NCI-H2029 treated with DMSO at 0.1 percent for 48 hours (cell line): Measurements from ENCODE around the gene FGD3.

ENCODE experiments used
- DNase-seq: peaks from one replicate; lab custom pipeline; 2025; lab: John Stamatoyannopoulos, UW

Gene FGD3

DNA sequence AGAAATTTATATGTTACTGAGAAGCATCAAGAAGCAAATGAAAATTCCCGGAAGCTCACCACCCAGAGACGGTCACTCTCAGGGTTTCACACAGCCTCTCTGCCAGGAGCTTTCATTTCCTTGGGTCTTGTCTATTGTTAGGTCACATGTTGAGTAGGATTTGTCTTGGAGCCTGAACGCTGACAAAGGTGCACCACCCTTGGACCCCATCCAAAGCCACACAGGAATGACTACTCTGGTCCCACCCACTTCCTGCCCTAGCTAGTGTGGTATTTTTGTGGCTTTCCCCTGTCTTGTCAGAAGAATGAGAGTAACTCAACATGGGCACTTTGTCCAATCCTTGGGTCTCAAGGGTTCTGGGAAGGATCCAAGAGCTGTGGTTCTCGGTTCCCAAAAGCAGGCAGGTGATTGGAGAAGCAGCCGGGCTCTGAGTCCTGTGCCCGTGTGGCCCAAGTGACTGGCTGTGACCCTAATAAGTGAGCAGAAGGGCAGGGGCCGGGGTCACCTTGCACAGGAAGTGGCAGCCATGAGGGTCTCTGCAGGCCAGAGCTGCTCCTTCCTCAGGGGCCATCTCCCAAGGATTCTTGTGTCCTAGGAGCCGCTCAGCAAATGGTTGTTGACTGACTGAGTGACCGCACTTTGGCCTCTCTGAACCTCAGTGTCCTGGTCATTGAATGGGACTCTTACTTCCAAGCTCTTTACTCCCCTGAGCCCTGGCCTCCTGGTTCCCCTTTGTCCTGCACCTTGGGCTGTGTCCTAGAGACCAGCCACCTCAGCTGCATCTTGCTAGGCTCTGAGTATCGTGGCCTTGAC lies 6.9 kb downstream of the FGD3 start:
- DNase-seq = peak; percentile 85

- no peak for DNase-seq
Measured at GRCh38 chr9:92954886-92955285, 7.6 kb downstream of the FGD3 start.

GRCh38 chr9:92960561-92961290 lies 13.4 kb downstream of the FGD3 start:
- DNase-seq = no peak

DNA sequence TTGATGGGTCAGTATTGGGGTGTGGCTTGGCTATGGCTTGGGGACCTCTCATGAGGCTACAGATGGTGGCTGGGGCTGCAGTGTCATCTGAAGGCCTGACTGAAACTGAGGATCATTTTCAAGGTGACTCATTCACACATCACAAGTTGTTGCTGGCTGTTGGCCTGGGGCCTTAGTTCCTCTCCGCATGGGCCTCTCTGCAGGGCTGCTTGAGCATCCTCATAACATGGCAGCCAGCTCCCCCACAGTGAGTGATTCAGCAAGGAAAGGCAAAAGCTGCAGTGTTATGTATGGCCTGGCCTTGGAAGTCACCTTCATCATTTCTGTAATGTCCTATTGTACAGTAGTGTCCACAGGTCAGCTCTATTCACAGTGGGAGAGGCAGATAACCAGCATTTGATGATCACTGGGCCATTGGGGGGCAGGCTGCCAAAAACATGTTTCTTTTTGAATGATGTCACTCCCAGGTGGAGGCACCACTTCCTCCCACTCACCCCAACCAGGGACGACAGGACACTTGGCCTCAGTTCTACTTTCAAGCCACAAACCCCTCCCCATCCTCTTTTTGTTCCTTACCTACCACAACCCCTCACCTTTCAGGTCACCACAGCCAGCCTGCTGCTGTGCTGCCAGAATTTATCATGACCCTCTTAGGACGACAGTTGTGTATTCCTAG lies 14.4 kb downstream of the FGD3 start:
- no peak for DNase-seq

- DNase-seq = no peak
Measured at GRCh38 chr9:92962303-92962649, 15.0 kb downstream of the FGD3 start.

DNA sequence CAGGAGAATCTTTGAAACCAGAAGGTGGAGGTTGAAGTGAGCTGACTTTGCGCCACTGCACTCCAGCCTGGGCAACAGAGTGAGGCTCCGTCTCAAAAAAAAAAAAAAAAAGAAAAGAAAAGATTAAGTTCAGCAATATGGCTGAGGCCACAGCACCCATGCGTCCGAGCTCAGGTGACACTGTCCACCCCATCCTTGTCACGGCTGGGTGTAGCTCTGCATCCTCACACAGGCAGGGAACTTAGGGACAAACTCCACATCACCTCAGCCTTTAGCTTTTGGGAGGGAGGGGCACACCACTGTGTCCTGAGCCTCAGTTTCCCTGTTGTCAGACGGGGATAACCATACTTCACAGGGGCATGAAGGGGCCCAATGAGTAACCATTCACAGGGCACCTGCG lies 15.5 kb downstream of the FGD3 start:
- DNase-seq = no peak

GRCh38 chr9:92963831-92964606 lies 16.7 kb downstream of the FGD3 start:
- DNase-seq = no peak

DNA sequence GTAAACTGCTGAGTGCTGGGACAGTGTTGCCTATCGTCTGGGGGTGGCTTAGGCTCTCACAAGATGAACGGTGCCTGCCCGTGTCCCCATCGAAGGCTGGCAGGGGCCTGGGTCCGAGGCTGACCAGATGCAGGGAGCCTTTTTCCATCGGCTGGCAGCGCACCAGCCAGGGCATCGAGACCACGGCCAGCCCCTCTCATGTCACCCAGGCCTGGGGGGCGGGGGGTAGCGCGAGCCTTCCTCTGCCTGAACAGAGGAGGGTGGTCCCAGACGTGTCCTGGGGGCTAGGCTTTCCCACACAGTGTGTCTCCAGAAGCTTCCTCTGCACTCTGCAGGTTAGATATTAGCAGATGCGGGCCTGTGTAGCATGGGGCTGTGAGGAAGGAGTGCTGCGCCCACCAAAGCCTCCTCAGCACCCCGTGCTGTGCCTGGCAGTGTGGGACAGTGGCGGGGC lies 17.3 kb downstream of the FGD3 start:
- DNase-seq = no peak

DNA sequence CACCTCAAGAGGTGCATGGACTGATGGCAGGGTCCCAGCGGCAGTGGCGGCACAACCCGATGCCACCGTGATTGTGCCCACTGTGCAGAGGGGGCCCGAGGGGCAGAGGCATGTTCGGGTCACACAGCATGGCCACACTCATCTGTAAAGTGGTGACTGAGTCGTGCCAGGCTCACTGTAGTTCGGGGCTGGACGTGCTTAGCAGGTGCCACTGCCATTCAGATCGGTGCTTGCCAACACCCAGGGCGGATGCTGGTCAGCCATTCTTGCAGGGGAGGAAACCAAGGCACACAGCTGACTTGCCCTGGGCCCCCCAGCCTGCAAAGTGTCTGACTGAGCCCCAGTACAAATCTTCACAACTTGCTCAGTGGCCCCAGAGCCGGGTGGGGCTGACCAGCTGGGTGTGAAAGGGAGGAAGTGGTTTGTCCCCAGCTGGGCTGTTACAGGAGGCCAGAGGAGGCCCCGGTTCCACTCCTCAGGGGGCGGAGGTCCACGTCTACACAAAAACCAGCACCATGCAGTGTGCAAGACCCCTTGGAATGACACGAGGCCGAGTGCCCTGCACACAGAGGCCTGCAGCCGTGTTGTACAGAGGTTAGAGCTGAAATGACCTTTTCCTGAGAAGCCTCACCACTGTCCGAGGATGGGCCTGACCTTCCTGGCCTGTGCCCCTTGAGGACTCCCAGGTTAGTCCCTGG lies 17.9 kb downstream of the FGD3 start:
- no peak for DNase-seq

GRCh38 chr9:92965759-92966517 lies 18.6 kb downstream of the FGD3 start:
- no peak for DNase-seq

DNA sequence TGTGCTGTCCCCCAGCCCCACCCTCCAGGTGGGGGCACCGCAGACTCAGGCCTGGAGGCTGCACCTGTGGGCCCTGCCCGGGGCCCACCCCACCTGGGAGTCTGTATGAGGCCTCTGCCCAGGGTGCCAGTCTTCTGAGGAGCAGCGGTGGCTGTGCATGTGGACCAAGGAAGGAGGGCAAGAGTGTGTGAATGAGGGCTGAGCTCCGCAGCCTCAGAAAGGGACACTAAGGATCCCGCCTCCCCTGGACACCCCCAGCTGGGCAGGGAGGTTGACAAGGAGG lies 19.1 kb downstream of the FGD3 start:
- no peak for DNase-seq

GRCh38 chr9:92968081-92968480 lies 20.8 kb downstream of the FGD3 start:
- no peak for DNase-seq

- no peak for DNase-seq
Measured at GRCh38 chr9:92969516-92970466, 22.5 kb downstream of the FGD3 start.

- DNase-seq = no peak
Measured at GRCh38 chr9:92970467-92970923, 23.2 kb downstream of the FGD3 start.

DNA sequence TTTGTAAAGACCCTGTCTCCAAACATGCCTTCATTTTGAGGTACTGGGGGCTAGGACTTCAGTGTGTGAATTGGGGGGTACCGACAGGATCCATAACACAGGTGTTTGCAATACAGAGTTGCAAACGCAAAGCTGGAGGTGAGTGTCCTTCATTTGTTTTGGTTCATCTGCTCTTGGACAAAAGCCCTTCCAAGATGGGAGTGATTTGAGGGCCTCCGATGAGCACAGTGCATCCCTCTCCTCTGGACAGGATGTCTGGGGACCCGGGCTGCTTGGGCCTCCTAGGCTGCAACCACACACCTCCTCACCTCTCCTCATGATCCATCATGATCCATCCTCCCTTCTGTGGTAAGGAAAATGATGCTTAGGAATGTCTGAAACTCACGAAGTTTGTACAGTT lies 23.8 kb downstream of the FGD3 start:
- DNase-seq = no peak

GRCh38 chr9:92971776-92972175 lies 24.5 kb downstream of the FGD3 start:
- no peak for DNase-seq

DNA sequence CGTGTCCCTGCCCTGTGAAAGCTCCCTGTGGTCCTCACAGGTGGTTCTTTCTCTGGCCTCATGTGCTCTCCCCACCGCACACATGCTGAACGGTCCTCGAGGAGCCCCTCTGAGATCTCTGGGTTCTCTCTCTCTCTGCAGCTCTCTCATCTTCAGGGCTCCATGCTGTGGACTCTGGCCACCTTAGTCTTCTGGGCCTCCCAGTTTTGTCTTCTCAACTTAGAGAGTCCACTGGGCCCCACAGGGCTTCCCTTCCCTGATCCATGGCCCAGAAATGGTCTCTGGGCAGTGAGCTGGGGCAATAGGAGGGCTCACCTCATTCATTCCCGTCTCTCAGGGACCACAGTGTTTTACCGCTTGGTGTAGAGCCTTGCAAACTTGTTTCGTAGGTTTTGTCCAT lies 26.4 kb downstream of the FGD3 start:
- no peak for DNase-seq

- no peak for DNase-seq
Measured at GRCh38 chr9:92974161-92974661, 26.9 kb downstream of the FGD3 start.
